CD14-positive monocyte (primary cell): ENCODE data around the gene BATF3. TPM values are rescaled to one million over a fixed set of nuclear protein-coding genes. Genes with fewer than 3 reads are reported as not detected.
A peak's percentile ranks its signal among the peaks of the same experiment; 100 is the strongest.
"Not testable (repeated sequence)": the region's sequence is repeated elsewhere in the genome, so short reads cannot be mapped to it uniquely, and the experiment has no call there.

Experiments used
- DNase-seq, 3 donors: peaks; one replicate each; pipeline ENCODE4 v3.0.0-alpha.2; 2011 to 2022
- H2AFZ ChIP-seq: 2 replicates; pipeline ENCODE4 v1.6.0; 2012; ENCODE audit warnings: mild to moderate bottlenecking, low read depth, low read length, inconsistent platforms; ENCODE audit not compliant: insufficient read depth, poor library complexity, severe bottlenecking
- H3K27ac ChIP-seq, 2 donors: 1 replicate in 1 of 2; 2 replicates in 1 of 2; pipeline ENCODE4 v1.5.1; 2012 to 2013; ENCODE audit warnings: low read length in 2 of 2, control low read depth in 1 of 2, inconsistent platforms in 1 of 2, low read depth in 1 of 2, mild to moderate bottlenecking in 1 of 2
- H3K27me3 ChIP-seq, 2 donors: one replicate each; pipeline versions ENCODE4 v1.6.0 to v1.6.1; 2011 to 2013; ENCODE audit warnings: low read length in 2 of 2; ENCODE audit not compliant: control insufficient read depth in 2 of 2, insufficient read depth in 2 of 2
- H3K36me3 ChIP-seq, 2 donors: replicated peaks in 1 of 2; 1 replicate in 1 of 2; 2 replicates in 1 of 2; pipeline versions ENCODE4 v1.5.1 to v1.6.1; 2012 to 2013; ENCODE audit warnings: low read length in 2 of 2, control low read depth in 1 of 2, inconsistent platforms in 1 of 2, mild to moderate bottlenecking in 1 of 2; ENCODE audit not compliant: insufficient read depth in 2 of 2, control insufficient read depth in 1 of 2
- H3K4me1 ChIP-seq, 2 donors: 1 replicate in 1 of 2; 2 replicates in 1 of 2; pipeline versions ENCODE4 v1.5.1 to v1.6.1; 2012 to 2013; ENCODE audit warnings: low read length in 2 of 2, control low read depth in 1 of 2, inconsistent platforms in 1 of 2, mild to moderate bottlenecking in 1 of 2, moderate library complexity in 1 of 2; ENCODE audit not compliant: insufficient read depth in 2 of 2, control insufficient read depth in 1 of 2
- H3K4me2 ChIP-seq: replicated peaks from 2 replicates; pipeline ENCODE3; 2012; ENCODE audit warnings: low read length, moderate library complexity, mild to moderate bottlenecking; ENCODE audit not compliant: poor library complexity, severe bottlenecking; ENCODE audit errors: extremely low read depth
- H3K4me3 ChIP-seq, 3 experiments: fragments of 200-600 bp in 1 of 3; sonication (generic) in 1 of 3; replicated peaks in 1 of 3; 1 replicate in 2 of 3; 2 replicates in 1 of 3; pipeline ENCODE4 v1.5.1; 2011 to 2013; ENCODE audit warnings: low read length in 3 of 3, mild to moderate bottlenecking in 3 of 3, control low read depth in 2 of 3, low read depth in 2 of 3, inconsistent platforms in 1 of 3, moderate library complexity in 1 of 3
- H3K79me2 ChIP-seq: 2 replicates; pipeline ENCODE4 v1.6.0; 2012; ENCODE audit warnings: mild to moderate bottlenecking, control low read depth, inconsistent platforms, low read length, moderate library complexity; ENCODE audit not compliant: insufficient read depth
- H3K9ac ChIP-seq: 2 replicates; pipeline ENCODE4 v1.6.0; 2017; ENCODE audit warnings: low read length, mild to moderate bottlenecking; ENCODE audit not compliant: insufficient read depth, poor library complexity, severe bottlenecking
- H3K9me3 ChIP-seq, 2 donors: replicated peaks in 1 of 2; 1 replicate in 1 of 2; 2 replicates in 1 of 2; pipeline versions ENCODE4 v1.5.1 to v1.6.1; 2012 to 2013; ENCODE audit warnings: low read length in 2 of 2, control low read depth in 1 of 2; ENCODE audit not compliant: control insufficient read depth in 1 of 2, insufficient read depth in 1 of 2
- H4K20me1 ChIP-seq: 2 replicates; pipeline ENCODE4 v1.6.0; 2012; ENCODE audit warnings: mild to moderate bottlenecking, low read length, control low read depth, moderate library complexity; ENCODE audit not compliant: insufficient read depth
- H3K27ac Mint-ChIP-seq, 7 donors: one replicate each; pipeline ENCODE4 v1.8.0; 2020; ENCODE audit warnings: mild to moderate bottlenecking in 7 of 7, mixed read lengths in 7 of 7, moderate library complexity in 6 of 7, inconsistent platforms in 2 of 7
- H3K27me3 Mint-ChIP-seq, 3 donors: one replicate each; pipeline ENCODE4 v1.8.0; 2021 to 2022; ENCODE audit warnings: low read depth in 3 of 3, mild to moderate bottlenecking in 3 of 3, mixed read lengths in 3 of 3, moderate library complexity in 3 of 3, inconsistent platforms in 1 of 3
- H3K36me3 Mint-ChIP-seq, 2 donors: one replicate each; pipeline ENCODE4 v1.8.0; 2020; ENCODE audit warnings: mixed read lengths in 2 of 2, inconsistent platforms in 1 of 2, mild to moderate bottlenecking in 1 of 2
- H3K4me1 Mint-ChIP-seq: one replicate; pipeline ENCODE4 v1.8.0; 2020; ENCODE audit warnings: mild to moderate bottlenecking, mixed read lengths
- H3K4me3 Mint-ChIP-seq, 2 donors: one replicate each; pipeline ENCODE4 v1.8.0; 2020; ENCODE audit warnings: mild to moderate bottlenecking in 2 of 2, mixed read lengths in 2 of 2, moderate library complexity in 1 of 2
- H3K9me3 Mint-ChIP-seq, 7 donors: one replicate each; pipeline ENCODE4 v1.8.0; 2020 to 2022; ENCODE audit warnings: mixed read lengths in 7 of 7, mild to moderate bottlenecking in 6 of 7, moderate library complexity in 6 of 7, inconsistent platforms in 2 of 7
- WGBS: methylation state at CpG from one replicate; pipeline ENCODE4 v1.1.5; 2013; ENCODE audit warnings: missing lambda C conversion rate; ENCODE audit not compliant: insufficient coverage; 5-methylcytosine and 5-hydroxymethylcytosine counted together
- intact Hi-C, 2 donors: fragments of 100-400 bp; cut with micrococcal nuclease; formaldehyde crosslinking; loops; one replicate each; pipeline versions ENCODE4 v1.15.0 to v1.15.1; 2023
- polyA plus RNA-seq, 3 donors: library from polyadenylated mRNA; depleted of rRNA in 1 of 3; unstranded in 2 of 3; stranded (reverse) in 1 of 3; fragments of 300-500 nt in 2 of 3; fragments of >200 nt in 1 of 3; fragmentation: Illumina TruSeq in 2 of 3; gene quantifications; 1 replicate in 2 of 3; 2 replicates in 1 of 3; pipeline ENCODE4 v1.2.3, GENCODE V29; 2012 to 2021
- TF ChIP-seq, protein P1 (sequence below): fragments of 200-600 bp; IDR thresholded peaks from one replicate; pipeline ENCODE4 v1.8.0; 2022; ENCODE audit warnings: antibody characterized with exemption, mild to moderate bottlenecking

Gene BATF3
- polyA plus RNA-seq, 3 donors: 9.3 to 34.7 (median 15.1) TPM

- Histone ChIP-seq H3K4me2 (no peak overlapping the region), H3K9me3 (no peaks in the 10 kb centered on the region), H3K79me2 (no peaks in the 10 kb centered on the region), H3K9ac (no peak overlapping the region), H3K4me3 (no peak overlapping the region), H3K4me1 (no peaks in the 10 kb centered on the region), H3K27ac (no peak overlapping the region), H3K27me3 (no peaks in the 10 kb centered on the region), H2AFZ (no peak overlapping the region), H4K20me1 (no peaks in the 10 kb centered on the region), H3K36me3 (peaks cover 5 to 12% of the 10 kb centered on the region in 2 donors)
- H3K27ac Mint-ChIP-seq: no peak overlapping the region
- peaks cover 19 to 27% of the 10 kb centered on the region in 2 donors for H3K36me3 Mint-ChIP-seq
- no peak overlapping the region for H3K4me3 Mint-ChIP-seq
- H3K4me1 Mint-ChIP-seq: peaks cover 5% of the 10 kb centered on the region
- H3K27me3 Mint-ChIP-seq: peaks cover 0 to 1% (median 0%) of the 10 kb centered on the region in 3 donors
- no peak for DNase-seq
- peaks cover 0 to 3% (median 0%) of the 10 kb centered on the region in 7 donors for H3K9me3 Mint-ChIP-seq
- WGBS: 71% methylated on average over 1 of the region's 5 CpGs
- TF ChIP-seq, protein P1, sequence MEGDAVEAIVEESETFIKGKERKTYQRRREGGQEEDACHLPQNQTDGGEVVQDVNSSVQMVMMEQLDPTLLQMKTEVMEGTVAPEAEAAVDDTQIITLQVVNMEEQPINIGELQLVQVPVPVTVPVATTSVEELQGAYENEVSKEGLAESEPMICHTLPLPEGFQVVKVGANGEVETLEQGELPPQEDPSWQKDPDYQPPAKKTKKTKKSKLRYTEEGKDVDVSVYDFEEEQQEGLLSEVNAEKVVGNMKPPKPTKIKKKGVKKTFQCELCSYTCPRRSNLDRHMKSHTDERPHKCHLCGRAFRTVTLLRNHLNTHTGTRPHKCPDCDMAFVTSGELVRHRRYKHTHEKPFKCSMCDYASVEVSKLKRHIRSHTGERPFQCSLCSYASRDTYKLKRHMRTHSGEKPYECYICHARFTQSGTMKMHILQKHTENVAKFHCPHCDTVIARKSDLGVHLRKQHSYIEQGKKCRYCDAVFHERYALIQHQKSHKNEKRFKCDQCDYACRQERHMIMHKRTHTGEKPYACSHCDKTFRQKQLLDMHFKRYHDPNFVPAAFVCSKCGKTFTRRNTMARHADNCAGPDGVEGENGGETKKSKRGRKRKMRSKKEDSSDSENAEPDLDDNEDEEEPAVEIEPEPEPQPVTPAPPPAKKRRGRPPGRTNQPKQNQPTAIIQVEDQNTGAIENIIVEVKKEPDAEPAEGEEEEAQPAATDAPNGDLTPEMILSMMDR: no peak
- intact Hi-C loops: no loop called here
Measured at GRCh38 chr1:212728606-212729005, 29.0 kb upstream of the BATF3 start.

GRCh38 chr1:212727386-212728181 lies 27.9 kb upstream of the BATF3 start:
- Histone ChIP-seq H3K27ac (no peak overlapping the region), H3K9ac (no peak overlapping the region), H3K36me3 (peaks cover 2% of the 10 kb centered on the region in 2 donors), H3K9me3 (no peaks in the 10 kb centered on the region), H2AFZ (no peak overlapping the region), H3K27me3 (no peaks in the 10 kb centered on the region), H3K79me2 (no peaks in the 10 kb centered on the region), H4K20me1 (no peaks in the 10 kb centered on the region), H3K4me3 (no peak overlapping the region), H3K4me2 (no peak overlapping the region), H3K4me1 (peaks cover 1 to 3% of the 10 kb centered on the region in 2 donors)
- Mint-ChIP-seq H3K4me1 (peaks cover 10% of the 10 kb centered on the region), H3K4me3 (no peak overlapping the region), H3K27ac (peak overlapping the region in 3 of 7 donors; percentile 32 to 62 (median 51)), H3K36me3 (peaks cover 16 to 18% of the 10 kb centered on the region in 2 donors), H3K9me3 (peaks cover 0 to 3% (median 0%) of the 10 kb centered on the region in 7 donors), H3K27me3 (peaks cover 0 to 1% (median 0%) of the 10 kb centered on the region in 3 donors)
- intact Hi-C loops: no loop called here
- 60% methylated on average over 3 of the region's 13 CpGs for WGBS
- no peak for DNase-seq
- TF ChIP-seq, protein P1: no peak

DNA sequence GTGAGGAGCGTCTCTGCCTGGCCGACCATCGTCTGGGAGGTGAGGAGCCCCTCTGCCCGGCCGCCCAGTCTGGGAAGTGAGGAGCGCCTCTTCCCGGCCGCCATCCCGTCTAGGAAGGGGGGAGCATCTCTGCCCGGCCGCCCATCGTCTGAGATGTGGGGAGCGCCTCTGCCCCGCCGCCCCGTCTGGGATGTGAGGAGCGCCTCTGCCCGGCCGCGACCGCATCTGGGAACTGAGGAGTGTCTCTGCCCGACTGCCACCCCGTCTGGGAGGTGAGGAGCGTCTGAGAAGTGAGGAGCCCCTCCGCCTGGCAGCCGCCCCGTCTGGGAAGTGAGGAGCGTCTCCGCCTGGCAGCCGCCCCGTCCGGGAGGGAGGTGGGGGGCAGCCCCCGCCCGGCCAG lies 25.0 kb upstream of the BATF3 start:
- H3K36me3 Mint-ChIP-seq: peaks cover 9 to 11% of the 10 kb centered on the region in 2 donors
- DNase-seq, H3K27ac ChIP-seq, H3K4me3 ChIP-seq, H3K27ac Mint-ChIP-seq, H3K27me3 Mint-ChIP-seq, H3K79me2 ChIP-seq, H3K9ac ChIP-seq, H3K9me3 ChIP-seq, H3K36me3 ChIP-seq, H3K9me3 Mint-ChIP-seq, H3K4me2 ChIP-seq, intact Hi-C loops, H4K20me1 ChIP-seq, H3K27me3 ChIP-seq, H2AFZ ChIP-seq, H3K4me3 Mint-ChIP-seq: not testable (repeated sequence)
- 97% methylated on average over 11 of the region's 34 CpGs for WGBS
- H3K4me1 Mint-ChIP-seq: peaks cover 24% of the 10 kb centered on the region
- peaks cover 7 to 16% of the 10 kb centered on the region in 2 donors for H3K4me1 ChIP-seq
